Measurements from ENCODE around the gene ELAVL4.

DNA sequence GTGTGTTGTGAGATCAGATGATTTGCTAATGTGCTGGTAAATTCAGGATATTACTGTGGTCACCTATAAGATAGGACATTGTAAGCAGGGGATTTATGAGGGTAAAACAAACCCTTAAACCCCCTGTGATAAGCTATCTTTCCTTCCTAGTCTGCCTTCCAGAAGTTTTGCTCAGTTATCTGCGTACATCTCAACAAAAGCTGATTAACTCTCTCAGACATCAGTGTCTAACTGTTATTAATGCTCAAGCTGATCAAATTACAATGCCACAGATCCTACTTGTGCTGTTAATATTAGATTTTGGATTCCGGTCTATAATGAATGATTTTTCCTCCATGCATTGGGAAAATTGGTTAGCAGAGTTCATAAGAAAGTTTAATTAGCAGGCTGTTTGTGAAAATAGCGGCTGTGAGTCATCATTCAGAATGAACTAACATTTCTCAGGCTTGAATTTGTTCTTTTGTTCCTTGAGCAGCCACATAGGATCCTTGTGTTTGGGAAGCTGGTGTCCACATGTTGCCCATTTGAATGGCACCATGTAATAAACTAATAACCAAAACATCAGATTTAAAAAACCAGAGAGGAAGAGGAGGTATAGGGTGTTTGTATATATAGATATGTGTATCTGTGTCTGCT lies 48.7 kb downstream of the ELAVL4 start:
- TF ChIP-seq, protein P1, sequence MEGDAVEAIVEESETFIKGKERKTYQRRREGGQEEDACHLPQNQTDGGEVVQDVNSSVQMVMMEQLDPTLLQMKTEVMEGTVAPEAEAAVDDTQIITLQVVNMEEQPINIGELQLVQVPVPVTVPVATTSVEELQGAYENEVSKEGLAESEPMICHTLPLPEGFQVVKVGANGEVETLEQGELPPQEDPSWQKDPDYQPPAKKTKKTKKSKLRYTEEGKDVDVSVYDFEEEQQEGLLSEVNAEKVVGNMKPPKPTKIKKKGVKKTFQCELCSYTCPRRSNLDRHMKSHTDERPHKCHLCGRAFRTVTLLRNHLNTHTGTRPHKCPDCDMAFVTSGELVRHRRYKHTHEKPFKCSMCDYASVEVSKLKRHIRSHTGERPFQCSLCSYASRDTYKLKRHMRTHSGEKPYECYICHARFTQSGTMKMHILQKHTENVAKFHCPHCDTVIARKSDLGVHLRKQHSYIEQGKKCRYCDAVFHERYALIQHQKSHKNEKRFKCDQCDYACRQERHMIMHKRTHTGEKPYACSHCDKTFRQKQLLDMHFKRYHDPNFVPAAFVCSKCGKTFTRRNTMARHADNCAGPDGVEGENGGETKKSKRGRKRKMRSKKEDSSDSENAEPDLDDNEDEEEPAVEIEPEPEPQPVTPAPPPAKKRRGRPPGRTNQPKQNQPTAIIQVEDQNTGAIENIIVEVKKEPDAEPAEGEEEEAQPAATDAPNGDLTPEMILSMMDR (IDR thresholded peaks at IDR 0.05; ENCODE audit: insufficient read depth, low read length, poor library complexity, severe bottlenecking), result no peak
- TF ChIP-seq EZH2phosphoT487 (conservative IDR thresholded peaks at IDR 0.05; ENCODE audit: low read length), result no peak

All from SU-DHL-6 (cell line).